Measurements from ENCODE around the gene TBC1D8. TPM values are rescaled to one million over a fixed set of nuclear protein-coding genes. Genes with fewer than 3 reads are reported as not detected.
A peak's percentile ranks its signal among the peaks of the same experiment; 100 is the strongest.

Gene TBC1D8
- total RNA-seq, 1 donor from 2014 or later = 62.4 TPM

GRCh38 chr2:101112772-101113157, 38.4 kb downstream of the TBC1D8 start:
- DNase-seq (ENCODE audit: low read depth in 2 of 2) = no peak

- DNase-seq (ENCODE audit: low read depth in 2 of 2) = peak in 1 of 2 donors; percentile 46
These were observed 39.0 kb downstream of the TBC1D8 start for GRCh38 chr2:101111917-101112771.

GRCh38 chr2:101111262-101111838, 39.8 kb downstream of the TBC1D8 start:
- DNase-seq (ENCODE audit: low read depth in 2 of 2) = no peak

- peak in 1 of 2 donors; percentile 94 for DNase-seq (ENCODE audit: low read depth in 2 of 2)
These were observed 41.6 kb downstream of the TBC1D8 start for GRCh38 chr2:101109451-101110118.

- DNase-seq (ENCODE audit: low read depth in 2 of 2) = no peak
These were observed 42.8 kb downstream of the TBC1D8 start for GRCh38 chr2:101108357-101108756.

- DNase-seq (ENCODE audit: low read depth in 2 of 2) = no peak
These were observed 43.9 kb downstream of the TBC1D8 start for GRCh38 chr2:101107241-101107640.

GRCh38 chr2:101106453-101107181, 44.6 kb downstream of the TBC1D8 start:
- peak; percentile 70 to 82 for DNase-seq (ENCODE audit: low read depth in 2 of 2)

- DNase-seq (ENCODE audit: low read depth in 2 of 2) = no peak
These were observed 45.5 kb downstream of the TBC1D8 start for GRCh38 chr2:101105654-101106053.

- no peak for DNase-seq (ENCODE audit: low read depth in 2 of 2)
These were observed 53.5 kb downstream of the TBC1D8 start for GRCh38 chr2:101097638-101098037.

- no peak for DNase-seq (ENCODE audit: low read depth in 2 of 2)
These were observed 54.5 kb downstream of the TBC1D8 start for GRCh38 chr2:101096619-101097142.

- no peak for DNase-seq (ENCODE audit: low read depth in 2 of 2)
These were observed 56.8 kb downstream of the TBC1D8 start for GRCh38 chr2:101094351-101094750.

GRCh38 chr2:101089942-101090799, 61.0 kb downstream of the TBC1D8 start:
- no peak for DNase-seq (ENCODE audit: low read depth in 2 of 2)

GRCh38 chr2:101089419-101089818, 61.8 kb downstream of the TBC1D8 start:
- DNase-seq (ENCODE audit: low read depth in 2 of 2) = no peak

- no peak for DNase-seq (ENCODE audit: low read depth in 2 of 2)
These were observed 63.5 kb downstream of the TBC1D8 start for GRCh38 chr2:101087638-101088037.

GRCh38 chr2:101083613-101084012, 67.6 kb downstream of the TBC1D8 start:
- no peak for DNase-seq (ENCODE audit: low read depth in 2 of 2)

- no peak for DNase-seq (ENCODE audit: low read depth in 2 of 2)
These were observed 68.2 kb downstream of the TBC1D8 start for GRCh38 chr2:101082998-101083397.

- DNase-seq (ENCODE audit: low read depth in 2 of 2) = no peak
These were observed 69.7 kb downstream of the TBC1D8 start for GRCh38 chr2:101081375-101081907.

GRCh38 chr2:101080211-101081068, 70.7 kb downstream of the TBC1D8 start:
- DNase-seq (ENCODE audit: low read depth in 2 of 2) = no peak

GRCh38 chr2:101076581-101076980, 74.6 kb downstream of the TBC1D8 start:
- DNase-seq (ENCODE audit: low read depth in 2 of 2) = no peak
